ENCODE measurements around the gene TMPRSS4. TPM values are rescaled to one million over a fixed set of nuclear protein-coding genes. Genes with fewer than 3 reads are reported as not detected.
"Not testable (repeated sequence)": the region's sequence is repeated elsewhere in the genome, so short reads cannot be mapped to it uniquely, and the experiment has no call there.

The TMPRSS4 gene
- total RNA-seq, 1 experiment from 2014 or later, result 1.5 TPM

DNA sequence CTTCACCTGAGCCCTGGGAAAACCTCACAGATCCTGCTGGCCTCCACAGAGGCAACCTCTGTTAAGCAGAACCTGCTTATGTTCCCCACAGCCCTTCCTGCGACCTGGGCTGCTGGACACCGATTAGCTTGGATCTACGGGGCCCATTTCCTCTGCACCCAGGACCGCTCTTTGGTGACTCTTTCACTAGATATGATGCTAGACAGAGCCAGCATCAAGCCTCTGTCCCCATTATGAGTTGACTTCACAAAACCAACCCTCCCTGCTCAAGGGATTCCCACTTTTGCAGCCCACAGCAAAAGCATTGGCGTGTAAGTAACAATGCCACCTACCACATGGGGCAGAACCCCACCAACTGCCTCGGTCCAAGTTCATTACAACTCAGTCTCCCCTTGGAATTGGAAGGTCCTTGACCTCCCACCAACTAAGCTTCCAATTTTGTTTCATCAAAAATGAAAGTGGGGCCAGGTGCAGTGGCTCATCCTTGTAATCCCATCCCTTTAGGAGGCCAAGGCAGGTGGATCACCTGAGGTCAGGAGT lies 15.2 kb upstream of the TMPRSS4 start:
- no peaks in the 10 kb centered on the region for H4K20me1 ChIP-seq (ENCODE audit: low read length)
- H3K27ac ChIP-seq (ENCODE audit: low read length), result no peak overlapping the region
- DNase-seq, result no peak
- no peak overlapping the region for H3K4me2 ChIP-seq (ENCODE audit: low read length)
- no peak overlapping the region for H3K4me3 ChIP-seq (ENCODE audit: low read length)
- no peaks in the 10 kb centered on the region for H3F3A ChIP-seq (ENCODE audit: low read length, unreplicated experiment)
- intact Hi-C loops (cut with micrococcal nuclease), result no loop called here
- BruUV-seq (replicated peaks), result no TSS peak
- no peak overlapping the region for H3K9ac ChIP-seq (ENCODE audit: low read length)
- H3K36me3 ChIP-seq (ENCODE audit: low read depth, low read length), result no peaks in the 10 kb centered on the region
- H3K4me1 ChIP-seq (ENCODE audit: insufficient read depth, low read length), result no peaks in the 10 kb centered on the region
- H2AFZ ChIP-seq (ENCODE audit: low read length), result no peak overlapping the region
- ChIA-PET POLR2A (ENCODE audit: unreplicated experiment) (no interaction called here), CTCF (no interaction called here)
- no peaks in the 10 kb centered on the region for H3K9me2 ChIP-seq (replicated peaks; ENCODE audit: low read length)
- H3K27me3 ChIP-seq (ENCODE audit: low read length), result peaks cover 74% of the 10 kb centered on the region
- ATAC-seq, result no peak
- no peaks in the 10 kb centered on the region for H3K9me3 ChIP-seq (ENCODE audit: low read length)
- H3K79me2 ChIP-seq (ENCODE audit: low read length), result no peaks in the 10 kb centered on the region
- no peak for TF ChIP-seq EZH2phosphoT487 (IDR thresholded peaks at IDR 0.05; ENCODE audit: borderline replicate concordance, low read length)
- TF ChIP-seq CTCF (conservative IDR thresholded peaks at IDR 0.05; ENCODE audit: low read depth, low read length), result no peak
- TF ChIP-seq EZH2 (IDR thresholded peaks at IDR 0.05; ENCODE audit: low read length, unreplicated experiment), result no peak

GRCh38 chr11:118062181-118062580 lies 14.7 kb upstream of the TMPRSS4 start:
- peaks cover 74% of the 10 kb centered on the region for H3K27me3 ChIP-seq (ENCODE audit: low read length)
- H3K4me1 ChIP-seq (ENCODE audit: insufficient read depth, low read length); H3K9me2 ChIP-seq (replicated peaks; ENCODE audit: low read length); H3K4me3 ChIP-seq (ENCODE audit: low read length); H3K9ac ChIP-seq (ENCODE audit: low read length); H2AFZ ChIP-seq (ENCODE audit: low read length); POLR2A ChIA-PET (ENCODE audit: unreplicated experiment); H3K79me2 ChIP-seq (ENCODE audit: low read length); BruUV-seq (replicated peaks); intact Hi-C loops (cut with micrococcal nuclease); CTCF ChIA-PET; H3K36me3 ChIP-seq (ENCODE audit: low read depth, low read length); DNase-seq; H3K4me2 ChIP-seq (ENCODE audit: low read length); H3K9me3 ChIP-seq (ENCODE audit: low read length); H3K27ac ChIP-seq (ENCODE audit: low read length); H4K20me1 ChIP-seq (ENCODE audit: low read length); H3F3A ChIP-seq (ENCODE audit: low read length, unreplicated experiment); ATAC-seq: not testable (repeated sequence)

- ATAC-seq; POLR2A ChIA-PET (ENCODE audit: unreplicated experiment): not testable (repeated sequence)
Observed at GRCh38 chr11:118062631-118063030, 14.2 kb upstream of the TMPRSS4 start.

GRCh38 chr11:118064956-118065355 lies 11.9 kb upstream of the TMPRSS4 start:
- TF ChIP-seq EZH2 (IDR thresholded peaks at IDR 0.05; ENCODE audit: low read length, unreplicated experiment) (no peak), EZH2phosphoT487 (IDR thresholded peaks at IDR 0.05; ENCODE audit: borderline replicate concordance, low read length) (no peak), CTCF (conservative IDR thresholded peaks at IDR 0.05; ENCODE audit: low read depth, low read length) (no peak)
- no peak for ATAC-seq
- H3K4me3 ChIP-seq (ENCODE audit: low read length), result no peak overlapping the region
- DNase-seq, result no peak
- no peaks in the 10 kb centered on the region for H3K9me2 ChIP-seq (replicated peaks; ENCODE audit: low read length)
- intact Hi-C loops (cut with micrococcal nuclease), result no loop called here
- H3K4me1 ChIP-seq (ENCODE audit: insufficient read depth, low read length), result no peaks in the 10 kb centered on the region
- CTCF ChIA-PET, result no interaction called here
- no peaks in the 10 kb centered on the region for H3F3A ChIP-seq (ENCODE audit: low read length, unreplicated experiment)
- H3K79me2 ChIP-seq (ENCODE audit: low read length), result no peaks in the 10 kb centered on the region
- H3K27ac ChIP-seq (ENCODE audit: low read length), result no peak overlapping the region
- H3K9ac ChIP-seq (ENCODE audit: low read length), result no peak overlapping the region
- no peak overlapping the region for H2AFZ ChIP-seq (ENCODE audit: low read length)
- no TSS peak for BruUV-seq (replicated peaks)
- no peaks in the 10 kb centered on the region for H3K36me3 ChIP-seq (ENCODE audit: low read depth, low read length)
- no peaks in the 10 kb centered on the region for H3K9me3 ChIP-seq (ENCODE audit: low read length)
- no peak overlapping the region for H3K4me2 ChIP-seq (ENCODE audit: low read length)
- POLR2A ChIA-PET (ENCODE audit: unreplicated experiment), result no interaction called here
- H3K27me3 ChIP-seq (ENCODE audit: low read length), result peaks cover 60% of the 10 kb centered on the region
- no peaks in the 10 kb centered on the region for H4K20me1 ChIP-seq (ENCODE audit: low read length)

More at GRCh38 chr11:118062631-118063030, 14.2 kb upstream of the TMPRSS4 start:
- H3K9me3 ChIP-seq (ENCODE audit: low read length); intact Hi-C loops (cut with micrococcal nuclease); DNase-seq; H4K20me1 ChIP-seq (ENCODE audit: low read length); H3K4me1 ChIP-seq (ENCODE audit: insufficient read depth, low read length); H3F3A ChIP-seq (ENCODE audit: low read length, unreplicated experiment); H3K27ac ChIP-seq (ENCODE audit: low read length); H3K9ac ChIP-seq (ENCODE audit: low read length); H2AFZ ChIP-seq (ENCODE audit: low read length); H3K36me3 ChIP-seq (ENCODE audit: low read depth, low read length); H3K9me2 ChIP-seq (replicated peaks; ENCODE audit: low read length); H3K4me3 ChIP-seq (ENCODE audit: low read length); H3K79me2 ChIP-seq (ENCODE audit: low read length); H3K4me2 ChIP-seq (ENCODE audit: low read length); BruUV-seq (replicated peaks); CTCF ChIA-PET: not testable (repeated sequence)
- H3K27me3 ChIP-seq (ENCODE audit: low read length), result peaks cover 72% of the 10 kb centered on the region

Measured in PC-3 (cell line).